Activated naive CD4-positive, alpha-beta T cell treated with anti-CD3 and anti-CD28 coated beads, Interleukin-2, amount 50 U/mL, for 72 hours (primary cell): ENCODE data around the gene MAGI2. TPM values are rescaled to one million over a fixed set of nuclear protein-coding genes. Genes with fewer than 3 reads are reported as not detected.

Source experiments
- ATAC-seq, 2 donors: fragments of 150-1000 bp; cut with Tn5 transposase; 2 replicates each; pipeline ENCODE4 v1.10.0; 2021; ENCODE audit warnings: mild to moderate bottlenecking in 2 of 2, moderate library complexity in 2 of 2
- DNase-seq, 2 donors: peaks; one replicate each; pipeline ENCODE4 v3.0.0; 2021 to 2022; ENCODE audit warnings: low spot score in 2 of 2
- H3K27ac Mint-ChIP-seq, 2 donors: one replicate each; pipeline ENCODE4 v1.8.0; 2022; ENCODE audit warnings: mild to moderate bottlenecking in 2 of 2, mixed read lengths in 2 of 2
- H3K36me3 Mint-ChIP-seq, 2 donors: one replicate each; pipeline ENCODE4 v1.8.0; 2022; ENCODE audit warnings: mixed read lengths in 2 of 2
- H3K9me3 Mint-ChIP-seq, 2 donors: one replicate each; pipeline ENCODE4 v1.8.0; 2022; ENCODE audit warnings: mixed read lengths in 2 of 2
- total RNA-seq, 2 donors: library from RNA; stranded (reverse); gene quantifications; one replicate each; pipeline ENCODE4 v1.2.3, GENCODE V29; 2022

MAGI2 gene
- total RNA-seq = under 1 TPM in 1 of 2 donors, not detected in 1; 0.16 TPM

DNA sequence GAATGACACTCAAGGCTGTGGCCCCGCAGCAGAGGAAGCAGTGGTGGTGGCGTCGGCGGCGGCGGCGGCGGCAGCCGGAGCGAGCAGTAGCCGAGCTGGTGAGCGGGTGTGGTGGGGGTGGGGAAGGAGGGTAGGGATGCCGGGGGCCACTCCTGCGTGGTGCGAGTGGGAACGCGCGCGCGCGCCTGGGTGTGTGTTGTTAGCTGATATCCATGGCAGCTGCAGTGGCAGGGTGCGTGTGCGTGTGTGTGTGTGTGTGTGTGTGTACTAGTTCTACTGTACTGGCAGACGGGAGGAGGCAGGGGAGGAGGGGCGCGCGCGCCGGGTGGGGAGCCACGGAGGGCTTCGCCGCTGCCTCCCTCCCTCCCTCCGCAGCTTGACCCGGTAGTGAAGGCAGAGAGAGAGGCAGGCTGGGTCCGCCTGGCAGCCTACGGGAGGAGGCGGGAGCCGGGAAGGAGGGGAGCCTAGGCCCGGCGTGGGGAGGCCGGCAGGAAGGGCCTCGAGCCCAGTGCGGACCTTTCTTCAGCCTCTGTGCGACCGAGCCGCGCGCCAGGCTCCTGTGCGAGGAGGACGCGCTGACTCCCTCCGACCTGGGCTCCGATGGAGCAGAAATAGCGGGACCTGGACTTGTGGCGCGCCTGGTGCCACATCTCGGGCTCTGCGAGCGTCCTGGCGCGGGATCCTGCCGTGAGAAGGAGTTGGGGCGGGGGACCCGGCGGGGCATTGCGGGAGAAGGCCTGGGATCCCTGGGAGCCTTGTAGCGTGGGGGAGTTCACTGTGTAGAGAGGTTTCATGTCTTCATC lies at the start of gene MAGI2:
MAGI2 (minus strand) TSS at position 110 of the 803 bp plus-strand sequence. CDS start 347 bp downstream, outside the sequence.
- peak in 1 of 2 donors; percentile 41 for ATAC-seq

DNA sequence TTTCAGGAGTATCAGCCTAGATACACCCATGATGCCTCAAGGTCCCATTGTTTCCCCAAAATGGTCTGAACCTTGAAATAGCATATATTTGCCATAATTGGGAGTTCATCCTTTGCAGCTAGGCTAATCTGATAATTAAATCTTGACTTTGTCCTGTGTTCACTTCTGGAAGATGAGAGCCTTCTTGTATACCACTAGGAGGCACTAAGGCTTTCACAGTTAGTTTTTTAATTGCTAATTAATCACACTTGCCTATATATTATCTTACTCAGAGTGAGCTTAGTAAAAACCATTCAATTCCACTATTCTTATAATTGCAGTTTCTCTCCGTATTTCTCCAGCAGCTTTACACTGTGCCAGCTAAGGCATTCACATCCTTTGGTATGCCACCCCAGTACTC lies 48.7 kb upstream of the MAGI2 start:
- Mint-ChIP-seq H3K27ac (no peak overlapping the region), H3K36me3 (no peaks in the 10 kb centered on the region), H3K9me3 (peaks cover 4 to 8% of the 10 kb centered on the region in 2 donors)
- ATAC-seq (no peak), DNase-seq (no peak)

More for the DNA sequence above, at the start of gene MAGI2:
- Mint-ChIP-seq H3K27ac (no peak within 1 kb of the TSS), H3K36me3 (peaks cover 21% of the 10 kb centered on the region in 2 donors), H3K9me3 (peaks cover 4 to 12% of the 10 kb centered on the region in 2 donors)
- no peak for DNase-seq

DNA sequence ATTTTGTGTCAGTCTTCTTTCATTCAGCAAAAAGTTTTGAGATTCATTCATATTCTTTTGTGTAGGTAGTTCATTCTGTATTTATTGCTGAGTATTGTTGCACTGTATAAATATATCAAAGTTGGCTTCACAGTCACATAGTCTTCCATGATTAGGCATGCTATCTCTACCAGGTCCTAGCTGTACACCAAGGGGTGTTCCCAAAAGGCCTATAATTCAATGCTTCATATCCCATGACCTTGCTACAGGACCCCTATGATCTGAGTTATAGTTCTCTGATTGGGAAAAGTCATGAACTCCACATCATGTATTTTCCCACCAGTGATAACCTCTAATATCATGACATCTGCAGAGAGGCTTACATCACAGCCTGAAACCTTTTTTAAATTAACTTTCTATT lies 47.3 kb upstream of the MAGI2 start:
- Mint-ChIP-seq H3K36me3 (no peaks in the 10 kb centered on the region), H3K27ac (no peak overlapping the region), H3K9me3 (peaks cover 4 to 14% of the 10 kb centered on the region in 2 donors)
- DNase-seq = no peak
- no peak for ATAC-seq

DNA sequence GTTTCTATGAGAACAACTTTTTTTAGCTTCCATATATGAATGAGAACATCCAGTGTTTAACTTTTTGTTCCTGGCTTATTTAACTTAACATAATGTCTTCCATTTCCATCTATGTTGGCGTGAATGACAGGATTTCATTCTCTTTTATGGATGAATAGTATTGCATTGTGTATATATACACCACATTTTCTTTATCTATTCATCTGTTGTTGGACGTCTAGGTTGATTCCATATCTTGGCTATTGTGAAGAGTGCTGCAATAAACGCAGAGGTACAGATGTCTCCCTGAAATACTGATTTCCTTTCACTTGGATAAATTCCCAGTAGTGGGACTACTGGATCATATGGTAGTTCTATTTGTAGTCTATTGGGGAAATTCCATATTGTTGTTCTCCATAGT lies 44.3 kb upstream of the MAGI2 start:
- no peak overlapping the region for H3K27ac Mint-ChIP-seq
- H3K9me3 Mint-ChIP-seq = peaks cover 4 to 16% of the 10 kb centered on the region in 2 donors
- no peak for DNase-seq
- no peaks in the 10 kb centered on the region for H3K36me3 Mint-ChIP-seq
- ATAC-seq = no peak

DNA sequence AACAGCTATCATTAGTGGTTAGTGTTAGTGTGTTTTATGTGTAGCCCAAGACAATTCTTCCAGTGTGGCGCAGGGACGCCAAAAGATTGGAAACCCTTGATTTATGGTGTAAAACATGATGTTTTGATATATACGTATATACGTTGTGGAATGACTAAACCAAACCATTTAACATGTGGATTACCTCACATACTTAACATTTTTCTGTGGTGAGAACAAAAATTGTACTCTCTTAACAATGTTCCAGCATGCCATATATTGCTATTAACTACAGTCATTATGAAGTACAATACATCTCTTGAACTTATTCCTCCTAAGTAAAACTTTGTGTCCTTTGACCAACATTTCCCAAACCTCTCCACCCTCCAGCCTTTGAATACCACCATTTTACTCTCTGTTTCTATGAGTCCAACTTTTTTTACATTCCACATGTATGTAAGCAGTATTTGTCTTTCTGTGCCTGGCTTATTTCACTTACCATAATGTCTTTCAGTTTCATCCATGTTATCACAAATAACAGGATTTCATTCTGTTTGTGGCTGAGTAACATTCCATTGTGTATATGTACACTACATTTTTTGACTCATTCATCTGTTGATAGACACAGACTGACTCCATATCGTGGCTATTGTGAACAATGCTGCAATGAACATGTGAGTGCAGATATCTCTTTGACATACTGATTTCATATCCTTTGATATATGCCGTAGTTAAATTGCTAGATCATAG lies 42.2 kb upstream of the MAGI2 start:
- Mint-ChIP-seq H3K27ac (no peak overlapping the region), H3K9me3 (peaks cover 4 to 16% of the 10 kb centered on the region in 2 donors)

DNA sequence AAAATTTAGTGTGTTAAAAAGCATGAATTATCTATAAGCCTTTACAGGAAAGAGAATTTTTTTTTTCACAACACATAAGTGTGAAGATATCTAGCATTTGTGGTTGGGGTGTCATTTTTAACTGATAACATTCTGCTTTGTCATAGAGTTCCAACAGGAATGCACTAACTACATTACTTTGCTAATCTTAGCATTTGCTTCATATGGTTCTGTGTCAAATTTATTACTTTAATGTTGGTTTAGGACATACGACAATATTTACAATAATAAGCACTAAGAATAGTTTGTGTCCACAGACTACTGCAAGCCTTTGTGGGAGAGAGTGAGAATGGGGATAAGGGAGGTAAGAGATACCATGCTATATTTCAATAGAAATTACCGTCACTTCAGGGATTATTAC lies 40.6 kb upstream of the MAGI2 start:
- no peak for DNase-seq
- Mint-ChIP-seq H3K9me3 (peaks cover 3 to 16% of the 10 kb centered on the region in 2 donors), H3K36me3 (no peaks in the 10 kb centered on the region), H3K27ac (no peak overlapping the region)
- ATAC-seq = no peak

More for the DNA sequence above, 42.2 kb upstream of the MAGI2 start:
- DNase-seq (no peak), ATAC-seq (no peak)
- no peaks in the 10 kb centered on the region for H3K36me3 Mint-ChIP-seq

DNA sequence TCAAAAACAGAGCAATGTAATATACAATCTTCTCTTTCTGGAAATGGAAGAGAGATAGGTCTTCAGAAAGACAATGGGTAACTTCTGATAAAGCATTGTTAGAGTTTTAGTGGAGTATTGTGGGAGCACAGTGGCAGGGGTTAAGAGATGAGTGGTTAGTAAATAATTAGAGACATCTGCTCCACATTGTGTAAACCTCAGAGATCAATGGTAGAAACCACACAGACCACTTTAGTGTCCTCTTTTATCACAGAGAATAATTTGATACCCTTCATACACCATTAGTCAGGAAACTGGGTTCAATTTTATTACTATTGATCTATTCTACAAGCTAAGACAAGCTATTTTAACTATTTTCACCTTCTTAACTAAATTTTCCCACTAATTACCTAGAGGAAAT lies 35.9 kb upstream of the MAGI2 start:
- Mint-ChIP-seq H3K27ac (no peak overlapping the region), H3K9me3 (no peaks in the 10 kb centered on the region), H3K36me3 (no peaks in the 10 kb centered on the region)
- DNase-seq (no peak), ATAC-seq (no peak)

DNA sequence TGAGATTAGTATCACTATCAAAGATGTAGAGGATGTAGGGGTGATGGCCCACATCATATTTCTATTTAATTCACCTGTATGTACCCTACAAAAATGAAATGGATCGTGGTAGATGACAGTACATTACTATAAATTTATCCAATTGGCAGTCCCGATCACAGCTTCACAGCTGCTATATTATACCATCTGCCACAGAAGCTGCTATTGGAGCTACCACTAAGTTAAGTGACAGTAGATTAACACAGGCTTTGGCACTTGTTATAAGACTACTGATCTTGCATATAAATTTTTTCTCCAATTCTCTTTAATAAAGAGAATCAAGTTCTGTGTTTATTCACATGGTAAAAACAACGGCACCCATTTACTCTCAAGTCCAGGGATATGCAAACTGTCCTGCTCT lies 24.9 kb upstream of the MAGI2 start:
- ATAC-seq = no peak
- Mint-ChIP-seq H3K36me3 (no peaks in the 10 kb centered on the region), H3K9me3 (no peaks in the 10 kb centered on the region)

DNA sequence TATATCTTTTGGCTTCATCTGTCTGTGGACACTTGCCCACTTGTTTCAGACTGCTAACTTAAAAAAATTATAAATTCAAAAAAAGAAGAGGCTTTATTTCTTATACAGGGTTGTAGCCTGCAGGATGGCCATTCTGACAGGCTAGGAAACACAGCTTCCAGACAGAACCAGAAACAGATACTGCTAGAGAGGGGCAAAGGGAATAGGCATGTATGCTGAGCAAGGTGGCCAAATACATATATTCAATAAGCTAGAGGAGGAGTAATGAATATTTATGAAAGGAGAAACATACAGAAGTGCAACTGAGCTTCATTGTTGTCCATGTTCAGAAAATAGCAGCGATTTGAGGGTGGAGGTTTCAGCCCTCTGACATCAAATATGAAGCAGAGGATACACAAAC lies 22.0 kb upstream of the MAGI2 start:
- H3K27ac Mint-ChIP-seq = no peak overlapping the region

More for the DNA sequence above, 24.9 kb upstream of the MAGI2 start:
- no peak overlapping the region for H3K27ac Mint-ChIP-seq
- DNase-seq = no peak

DNA sequence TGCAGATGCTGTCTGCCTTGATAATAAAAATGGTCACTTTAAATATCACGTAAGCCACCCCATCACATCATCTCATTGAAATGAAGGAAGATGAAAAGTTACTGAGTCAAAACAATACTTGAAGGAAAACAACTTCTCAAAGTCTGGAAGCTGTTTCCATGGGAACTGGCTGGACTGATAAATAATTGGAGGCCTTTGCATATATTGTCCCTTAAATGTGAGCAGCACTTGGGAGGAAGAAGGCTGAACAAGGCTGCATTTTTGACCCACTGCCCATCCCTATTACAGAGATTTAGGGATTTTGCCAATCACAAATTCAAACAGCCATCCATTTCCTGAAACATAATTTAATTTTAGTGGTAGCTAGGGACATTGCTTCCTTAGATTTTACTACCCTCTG lies 18.2 kb upstream of the MAGI2 start:
- ATAC-seq = no peak
- Mint-ChIP-seq H3K9me3 (no peaks in the 10 kb centered on the region), H3K36me3 (no peaks in the 10 kb centered on the region), H3K27ac (no peak overlapping the region)
- no peak for DNase-seq

More for the DNA sequence above, 22.0 kb upstream of the MAGI2 start:
- Mint-ChIP-seq H3K9me3 (no peaks in the 10 kb centered on the region), H3K36me3 (no peaks in the 10 kb centered on the region)
- ATAC-seq (no peak), DNase-seq (no peak)

DNA sequence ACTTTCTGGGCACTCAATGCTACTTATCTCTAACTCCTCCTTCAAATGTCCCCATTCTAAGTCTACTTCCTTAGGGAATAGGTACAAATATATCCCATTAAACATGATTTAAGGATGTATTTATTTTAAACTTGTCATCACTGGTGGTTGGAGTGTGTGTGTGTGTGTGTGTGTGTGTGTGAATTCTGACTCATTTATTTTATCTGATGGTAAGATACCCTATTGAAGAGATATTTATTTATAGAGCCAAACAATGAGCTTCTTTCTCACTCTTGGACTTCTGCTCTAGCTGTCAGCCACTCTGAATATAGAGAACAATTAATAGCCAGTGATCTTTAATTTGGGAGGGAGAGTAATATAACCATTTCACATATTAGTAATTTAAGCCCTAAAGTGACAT lies 17.8 kb upstream of the MAGI2 start:
- H3K36me3 Mint-ChIP-seq = no peaks in the 10 kb centered on the region
- ATAC-seq = no peak
- H3K9me3 Mint-ChIP-seq = no peaks in the 10 kb centered on the region
- DNase-seq = no peak
- H3K27ac Mint-ChIP-seq = no peak overlapping the region

DNA sequence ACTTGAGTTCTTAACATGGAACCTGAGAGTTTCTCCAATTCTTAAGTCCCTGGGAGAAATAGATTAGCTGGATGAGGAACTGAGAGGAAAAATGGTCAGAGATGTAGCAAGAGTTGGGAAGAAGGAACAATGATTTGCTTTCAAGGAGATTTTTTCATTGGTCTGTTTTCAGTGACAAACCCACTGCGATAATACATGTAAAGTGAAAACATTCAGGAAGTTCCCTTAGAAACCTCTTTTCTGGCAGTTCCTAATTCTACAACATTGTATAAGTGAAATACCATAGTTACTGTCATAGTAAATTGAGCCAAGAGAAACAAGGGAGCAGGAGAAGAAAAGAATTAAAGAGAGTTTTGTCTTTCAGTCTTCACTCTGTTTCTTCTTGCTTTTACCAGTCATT lies 12.1 kb upstream of the MAGI2 start:
- Mint-ChIP-seq H3K36me3 (no peaks in the 10 kb centered on the region), H3K27ac (no peak overlapping the region), H3K9me3 (peaks cover 0 to 3% of the 10 kb centered on the region in 2 donors)
- ATAC-seq (no peak), DNase-seq (no peak)

DNA sequence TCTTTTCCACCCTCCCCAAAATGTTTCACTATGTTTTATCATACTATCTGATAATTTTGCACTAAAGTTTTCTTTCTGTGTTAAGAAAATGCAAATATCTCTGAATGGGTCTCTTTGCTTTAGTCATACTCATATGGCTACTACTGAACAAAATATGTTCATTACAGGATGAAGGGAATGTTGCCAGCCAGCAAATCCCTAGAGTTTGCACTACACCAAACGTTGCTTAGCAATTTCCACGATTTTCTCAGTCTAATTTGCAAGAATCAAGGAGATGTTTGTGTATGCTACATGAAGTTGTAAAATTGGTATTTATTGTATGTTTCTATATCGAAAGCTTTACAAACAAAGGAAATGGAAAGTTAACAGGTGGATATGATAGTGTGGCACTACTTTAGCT lies 10.6 kb upstream of the MAGI2 start:
- no peak for DNase-seq
- Mint-ChIP-seq H3K27ac (no peak overlapping the region), H3K9me3 (peaks cover 0 to 3% of the 10 kb centered on the region in 2 donors), H3K36me3 (no peaks in the 10 kb centered on the region)
- ATAC-seq = no peak

DNA sequence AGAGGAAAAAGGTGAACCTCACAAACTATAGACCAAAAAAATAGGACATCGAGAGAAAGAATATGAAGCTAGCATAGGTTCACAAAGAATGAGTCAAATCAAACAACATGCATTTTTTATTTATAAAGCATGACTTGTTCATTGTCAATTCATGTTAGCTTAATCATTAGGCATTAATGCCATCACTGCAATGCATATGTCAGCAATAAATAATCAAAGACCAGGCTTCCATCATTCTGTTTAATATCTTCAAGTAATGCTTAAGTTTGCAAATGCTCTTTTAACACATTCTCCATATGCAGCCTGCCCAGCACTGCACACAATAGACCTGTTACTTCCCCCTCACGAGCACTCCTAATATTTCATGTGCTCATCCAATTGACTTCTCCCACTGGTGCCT lies 8.9 kb upstream of the MAGI2 start:
- no peak overlapping the region for H3K27ac Mint-ChIP-seq
- H3K9me3 Mint-ChIP-seq = peaks cover 0 to 3% of the 10 kb centered on the region in 2 donors
- DNase-seq (no peak), ATAC-seq (no peak)
- H3K36me3 Mint-ChIP-seq = no peaks in the 10 kb centered on the region

DNA sequence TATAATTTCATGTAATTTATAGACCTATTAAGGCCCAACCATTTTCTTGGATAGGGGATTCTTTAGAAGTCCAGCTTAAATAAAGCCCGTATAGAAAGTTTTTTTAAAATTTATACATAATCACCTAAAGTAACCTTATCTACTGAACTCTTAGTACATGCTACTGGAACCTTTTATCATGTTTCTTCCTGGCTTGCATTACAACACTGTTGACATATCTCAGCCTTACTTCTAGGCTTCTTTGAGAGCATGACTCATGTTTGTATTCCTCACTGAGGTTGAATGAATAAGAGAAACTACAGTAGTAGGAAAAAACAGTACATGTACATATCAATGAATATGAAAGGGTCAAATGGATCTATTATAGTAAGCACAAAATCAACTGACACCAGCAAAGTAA lies 8.2 kb upstream of the MAGI2 start:
- Mint-ChIP-seq H3K9me3 (peaks cover 0 to 3% of the 10 kb centered on the region in 2 donors), H3K36me3 (no peaks in the 10 kb centered on the region), H3K27ac (no peak overlapping the region)
- ATAC-seq (no peak), DNase-seq (no peak)

DNA sequence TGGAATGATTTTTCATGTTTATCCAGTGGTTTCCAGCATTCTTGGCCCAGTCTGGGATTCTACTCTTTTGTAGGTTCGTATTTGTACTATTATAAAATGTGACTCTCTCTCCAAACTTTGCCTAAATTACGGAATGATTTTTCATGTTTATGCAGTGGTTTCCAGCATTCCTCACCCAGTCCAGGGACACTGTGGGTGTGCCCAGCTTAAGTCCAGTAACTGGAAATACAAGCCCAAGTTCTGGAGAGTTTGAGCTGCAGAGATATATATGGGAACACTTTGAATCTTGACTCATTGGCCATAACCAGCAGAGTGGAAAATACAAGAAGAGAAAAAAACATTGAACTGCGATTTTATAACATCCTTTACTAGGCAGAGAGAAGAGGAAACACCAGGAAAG lies 5.9 kb upstream of the MAGI2 start:
- Mint-ChIP-seq H3K9me3 (no peaks in the 10 kb centered on the region), H3K36me3 (no peaks in the 10 kb centered on the region), H3K27ac (no peak overlapping the region)
- ATAC-seq = no peak
- no peak for DNase-seq

DNA sequence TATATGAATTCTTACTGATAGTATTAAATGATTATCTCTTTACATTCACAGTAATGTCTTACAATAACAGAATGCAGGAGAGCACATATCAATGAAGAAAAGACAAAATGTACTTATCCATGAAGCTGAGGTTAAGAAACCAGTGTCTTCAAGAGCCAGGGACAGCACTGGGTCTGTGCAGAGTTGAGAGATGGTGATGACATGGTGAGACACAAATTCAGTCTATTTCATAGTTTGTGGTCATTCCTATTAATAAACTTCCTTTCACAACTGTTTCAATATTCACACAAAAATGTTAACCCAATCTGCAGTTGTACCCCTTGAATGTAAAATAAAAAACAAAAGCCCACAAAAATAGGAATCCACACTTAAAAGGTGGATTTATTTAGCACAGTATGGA lies 5.3 kb upstream of the MAGI2 start:
- Mint-ChIP-seq H3K9me3 (no peaks in the 10 kb centered on the region), H3K36me3 (no peaks in the 10 kb centered on the region), H3K27ac (no peak overlapping the region)
- DNase-seq (no peak), ATAC-seq (no peak)
